KMS-11 (cell line): ENCODE data around the gene NPSR1.
"Not testable (repeated sequence)": the region's sequence is repeated elsewhere in the genome, so short reads cannot be mapped to it uniquely, and the experiment has no call there.

Experiments used
- H2AFZ ChIP-seq: fragments of 200-600 bp; sonication (generic); 2 replicates; pipeline ENCODE4 v1.6.1; 2016; ENCODE audit warnings: antibody characterized with exemption, mixed run types, low read depth
- H3K27ac ChIP-seq: fragments of 200-600 bp; sonication (generic); 2 replicates; pipeline ENCODE4 v1.6.1; 2016; ENCODE audit warnings: mild to moderate bottlenecking, mixed run types
- H3K27me3 ChIP-seq: fragments of 200-600 bp; sonication (generic); 2 replicates; pipeline ENCODE4 v1.6.1; 2017; ENCODE audit warnings: mild to moderate bottlenecking, low read depth, mixed run types, moderate library complexity; ENCODE audit not compliant: insufficient read depth
- H3K36me3 ChIP-seq: fragments of 200-600 bp; sonication (generic); 2 replicates; pipeline ENCODE4 v1.6.1; 2017; ENCODE audit warnings: mild to moderate bottlenecking, mixed run types; ENCODE audit not compliant: insufficient read depth
- H3K4me1 ChIP-seq: fragments of 200-600 bp; sonication (generic); 2 replicates; pipeline ENCODE4 v1.6.1; 2016; ENCODE audit warnings: mild to moderate bottlenecking, low read depth, mixed run types; ENCODE audit not compliant: poor library complexity, severe bottlenecking
- H3K4me2 ChIP-seq: fragments of 200-600 bp; sonication (generic); 2 replicates; pipeline ENCODE4 v1.7.0; 2016; ENCODE audit warnings: mild to moderate bottlenecking, mixed run types
- H3K4me3 ChIP-seq: fragments of 200-600 bp; sonication (generic); IDR thresholded peaks from 2 replicates; pipeline ENCODE4 v1.6.1; 2017; ENCODE audit warnings: low read depth, low read length, mixed read lengths; ENCODE audit not compliant: insufficient read depth
- H3K79me2 ChIP-seq: fragments of 200-600 bp; sonication (generic); 2 replicates; pipeline ENCODE4 v1.6.1; 2016; ENCODE audit warnings: low read depth, mixed run types; ENCODE audit not compliant: insufficient read depth
- H3K9ac ChIP-seq: fragments of 200-600 bp; sonication (generic); 2 replicates; pipeline ENCODE4 v1.6.1; 2016; ENCODE audit warnings: mild to moderate bottlenecking, mixed run types
- H4K20me1 ChIP-seq: fragments of 200-600 bp; sonication (generic); 2 replicates; pipeline ENCODE4 v1.6.1; 2016; ENCODE audit warnings: mild to moderate bottlenecking, mixed run types; ENCODE audit not compliant: insufficient read depth
- TF ChIP-seq, protein P1 (sequence below): fragments of 200-600 bp; sonication (generic); conservative IDR thresholded peaks from 2 replicates; pipeline ENCODE4 v1.6.1; 2017; ENCODE audit warnings: low read depth, mild to moderate bottlenecking, antibody characterized with exemption, low read length, moderate library complexity, mixed read lengths

The NPSR1 gene

DNA sequence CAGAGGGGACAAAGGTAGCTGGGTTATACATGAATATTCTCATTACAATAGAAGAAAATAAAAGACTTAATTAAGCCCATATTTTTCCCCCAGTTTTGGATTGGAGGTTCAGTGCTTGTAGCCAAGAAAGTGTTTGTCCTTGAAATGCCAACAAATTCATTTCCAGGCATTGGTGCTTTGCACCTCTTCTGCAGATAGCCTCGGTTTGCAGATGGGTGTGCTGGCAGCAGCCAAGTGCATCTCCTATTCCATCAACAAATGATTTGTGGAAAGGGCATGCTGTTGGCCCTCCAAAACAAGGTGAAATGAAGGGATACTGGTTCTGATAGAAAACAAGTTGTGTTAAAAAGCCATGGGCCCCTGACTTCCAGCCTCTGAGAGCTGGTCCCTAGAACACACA lies 192.0 kb downstream of the NPSR1 start:
- Histone ChIP-seq H3K79me2 (no peaks in the 10 kb centered on the region), H3K36me3 (no peaks in the 10 kb centered on the region), H3K27ac (no peak overlapping the region), H3K4me3 (no peak overlapping the region), H3K4me1 (no peaks in the 10 kb centered on the region), H3K9ac (no peak overlapping the region), H4K20me1 (no peaks in the 10 kb centered on the region), H3K27me3 (no peaks in the 10 kb centered on the region), H2AFZ (no peak overlapping the region), H3K4me2 (no peak overlapping the region)
- TF ChIP-seq, protein P1, sequence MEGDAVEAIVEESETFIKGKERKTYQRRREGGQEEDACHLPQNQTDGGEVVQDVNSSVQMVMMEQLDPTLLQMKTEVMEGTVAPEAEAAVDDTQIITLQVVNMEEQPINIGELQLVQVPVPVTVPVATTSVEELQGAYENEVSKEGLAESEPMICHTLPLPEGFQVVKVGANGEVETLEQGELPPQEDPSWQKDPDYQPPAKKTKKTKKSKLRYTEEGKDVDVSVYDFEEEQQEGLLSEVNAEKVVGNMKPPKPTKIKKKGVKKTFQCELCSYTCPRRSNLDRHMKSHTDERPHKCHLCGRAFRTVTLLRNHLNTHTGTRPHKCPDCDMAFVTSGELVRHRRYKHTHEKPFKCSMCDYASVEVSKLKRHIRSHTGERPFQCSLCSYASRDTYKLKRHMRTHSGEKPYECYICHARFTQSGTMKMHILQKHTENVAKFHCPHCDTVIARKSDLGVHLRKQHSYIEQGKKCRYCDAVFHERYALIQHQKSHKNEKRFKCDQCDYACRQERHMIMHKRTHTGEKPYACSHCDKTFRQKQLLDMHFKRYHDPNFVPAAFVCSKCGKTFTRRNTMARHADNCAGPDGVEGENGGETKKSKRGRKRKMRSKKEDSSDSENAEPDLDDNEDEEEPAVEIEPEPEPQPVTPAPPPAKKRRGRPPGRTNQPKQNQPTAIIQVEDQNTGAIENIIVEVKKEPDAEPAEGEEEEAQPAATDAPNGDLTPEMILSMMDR, result no peak

DNA sequence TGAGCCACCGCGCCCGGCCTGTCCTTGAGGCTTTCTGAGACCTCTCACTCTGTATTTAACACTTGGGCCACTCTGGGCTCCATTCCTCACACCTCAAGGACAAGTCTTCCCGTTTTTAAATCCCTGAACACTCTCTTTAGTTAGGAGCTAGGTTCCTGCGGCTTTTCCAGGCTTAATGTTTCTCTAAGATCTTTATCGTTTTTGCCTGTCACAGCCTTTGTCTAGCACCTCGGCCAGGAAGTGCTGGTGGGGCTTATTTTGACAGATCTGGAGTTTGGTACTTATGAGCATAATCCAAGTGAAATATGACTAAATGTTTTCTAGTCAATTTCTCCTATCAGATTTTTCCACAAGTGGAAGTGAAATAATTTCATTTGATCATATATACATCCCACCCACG lies 192.7 kb downstream of the NPSR1 start:
- H3K27me3 ChIP-seq, result no peaks in the 10 kb centered on the region

DNA sequence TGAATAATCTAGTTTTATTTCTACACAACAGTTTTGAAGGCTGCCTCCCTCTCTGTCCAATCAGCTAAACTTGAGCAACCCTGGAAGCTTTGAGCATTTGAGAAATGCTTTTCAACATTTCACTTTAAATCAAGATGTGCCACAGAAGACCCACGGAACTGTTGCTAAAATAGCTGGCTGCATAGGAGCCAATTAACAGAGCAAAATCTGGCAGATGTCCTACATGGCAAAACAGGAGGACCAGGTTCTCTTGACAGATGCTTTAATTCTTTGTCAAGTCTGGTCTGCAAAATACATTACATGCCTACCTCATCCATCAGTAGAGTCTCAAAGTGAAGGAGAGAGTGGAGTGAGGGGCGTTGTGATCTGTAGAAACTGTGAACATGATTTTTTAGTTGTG lies 193.4 kb downstream of the NPSR1 start:
- Histone ChIP-seq H3K4me3 (no peak overlapping the region), H2AFZ (no peak overlapping the region), H3K79me2 (no peaks in the 10 kb centered on the region), H3K36me3 (no peaks in the 10 kb centered on the region), H3K9ac (no peak overlapping the region), H4K20me1 (no peaks in the 10 kb centered on the region), H3K4me2 (no peak overlapping the region), H3K27ac (no peak overlapping the region), H3K27me3 (no peaks in the 10 kb centered on the region), H3K4me1 (no peaks in the 10 kb centered on the region)
- TF ChIP-seq, protein P1, result no peak

More for the DNA sequence above, 192.7 kb downstream of the NPSR1 start:
- Histone ChIP-seq H3K9ac (no peak overlapping the region), H2AFZ (no peak overlapping the region), H3K4me3 (no peak overlapping the region), H4K20me1 (no peaks in the 10 kb centered on the region), H3K4me2 (no peak overlapping the region), H3K79me2 (no peaks in the 10 kb centered on the region), H3K36me3 (no peaks in the 10 kb centered on the region), H3K4me1 (no peaks in the 10 kb centered on the region), H3K27ac (no peak overlapping the region)
- TF ChIP-seq, protein P1, result no peak

DNA sequence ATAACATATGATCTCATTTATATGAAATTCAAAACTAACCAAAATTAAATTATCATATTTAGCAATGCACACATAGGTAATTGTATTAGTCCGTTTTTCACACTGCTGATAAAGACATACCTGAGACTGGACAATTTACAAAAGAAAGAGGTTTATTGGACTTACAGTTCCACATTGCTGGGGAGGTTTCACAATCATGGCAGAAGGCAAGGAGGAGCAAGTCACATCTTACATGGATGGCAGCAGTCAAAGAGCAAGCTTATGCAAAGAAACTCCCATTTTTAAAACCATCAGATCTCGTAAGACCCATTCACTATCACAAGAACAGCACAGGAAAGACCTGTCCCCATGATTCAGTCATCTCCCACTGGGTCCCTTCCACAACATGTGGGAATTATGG lies 200.4 kb downstream of the NPSR1 start:
- not testable (repeated sequence) for H3K27ac ChIP-seq, H3K4me1 ChIP-seq, H3K79me2 ChIP-seq, H4K20me1 ChIP-seq, H3K4me2 ChIP-seq, H3K4me3 ChIP-seq, H2AFZ ChIP-seq, H3K27me3 ChIP-seq, H3K9ac ChIP-seq, H3K36me3 ChIP-seq

DNA sequence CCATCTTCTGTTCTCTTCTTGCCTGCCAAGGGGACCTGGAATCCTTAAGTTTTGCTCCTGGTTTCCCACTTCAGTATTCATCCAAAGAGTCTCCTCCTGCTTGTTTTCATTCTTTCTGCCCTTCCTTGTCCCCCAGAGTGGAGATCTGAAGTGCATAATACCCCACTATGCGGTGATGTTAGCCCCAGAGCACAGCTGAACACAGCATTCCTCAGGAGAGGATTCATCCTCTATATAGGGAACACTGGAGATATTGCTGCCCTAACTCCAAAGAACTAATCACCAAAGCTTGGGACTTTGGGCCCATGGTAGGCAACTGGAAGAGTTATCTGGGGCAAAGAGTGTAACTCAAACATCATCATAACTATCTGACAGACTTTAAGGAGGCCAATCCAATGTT lies 201.3 kb downstream of the NPSR1 start:
- not testable (repeated sequence) for H3K27me3 ChIP-seq, H3K79me2 ChIP-seq, H3K4me2 ChIP-seq, H3K36me3 ChIP-seq, H4K20me1 ChIP-seq, H3K4me3 ChIP-seq, H3K9ac ChIP-seq, H3K27ac ChIP-seq, H2AFZ ChIP-seq, H3K4me1 ChIP-seq

DNA sequence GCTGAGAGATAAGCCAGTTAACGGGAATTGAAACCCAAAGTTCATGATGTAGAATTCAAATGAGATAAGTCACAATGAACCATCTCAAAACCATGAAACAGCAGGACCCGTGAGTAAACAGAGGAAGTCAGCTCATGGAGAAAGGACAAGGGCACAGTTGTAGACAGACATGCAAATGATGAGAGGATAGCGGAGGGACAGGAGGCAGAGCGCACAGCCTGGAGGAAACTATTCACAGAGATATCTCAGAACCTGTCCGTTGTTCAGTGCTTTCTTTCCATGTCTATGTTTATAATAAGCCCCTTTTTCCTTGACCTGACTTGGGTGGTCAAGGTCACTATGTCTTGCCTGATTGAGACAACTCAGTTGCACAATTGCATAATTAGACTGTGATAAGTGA lies 208.2 kb downstream of the NPSR1 start:
- not testable (repeated sequence) for H3K27ac ChIP-seq, H4K20me1 ChIP-seq, H3K9ac ChIP-seq, H3K4me1 ChIP-seq, H2AFZ ChIP-seq, H3K4me3 ChIP-seq, H3K36me3 ChIP-seq, H3K4me2 ChIP-seq, H3K27me3 ChIP-seq, H3K79me2 ChIP-seq

DNA sequence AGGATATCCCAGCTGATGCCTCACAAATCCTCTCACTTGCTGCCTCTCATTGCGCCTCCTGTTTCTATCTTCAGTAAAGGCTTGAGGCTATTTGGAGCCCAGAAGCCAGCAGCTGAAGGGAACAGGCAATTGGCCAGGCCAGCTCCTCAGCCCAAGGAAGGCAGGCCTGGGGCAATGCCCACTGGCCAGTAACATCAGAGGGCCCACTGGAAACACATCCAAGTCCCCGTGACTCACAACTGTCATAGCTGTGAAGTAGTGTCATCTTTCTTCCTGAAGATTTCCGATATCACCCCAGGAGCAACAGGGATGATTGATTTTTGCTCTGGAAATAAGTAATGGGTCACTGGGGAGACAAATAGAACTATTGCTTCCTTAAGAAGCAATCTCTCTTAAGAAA lies 209.3 kb downstream of the NPSR1 start:
- H3K4me3 ChIP-seq, H4K20me1 ChIP-seq, H3K79me2 ChIP-seq, H3K27ac ChIP-seq, H3K4me2 ChIP-seq, H3K4me1 ChIP-seq, H3K9ac ChIP-seq, H2AFZ ChIP-seq, H3K36me3 ChIP-seq, H3K27me3 ChIP-seq: not testable (repeated sequence)

DNA sequence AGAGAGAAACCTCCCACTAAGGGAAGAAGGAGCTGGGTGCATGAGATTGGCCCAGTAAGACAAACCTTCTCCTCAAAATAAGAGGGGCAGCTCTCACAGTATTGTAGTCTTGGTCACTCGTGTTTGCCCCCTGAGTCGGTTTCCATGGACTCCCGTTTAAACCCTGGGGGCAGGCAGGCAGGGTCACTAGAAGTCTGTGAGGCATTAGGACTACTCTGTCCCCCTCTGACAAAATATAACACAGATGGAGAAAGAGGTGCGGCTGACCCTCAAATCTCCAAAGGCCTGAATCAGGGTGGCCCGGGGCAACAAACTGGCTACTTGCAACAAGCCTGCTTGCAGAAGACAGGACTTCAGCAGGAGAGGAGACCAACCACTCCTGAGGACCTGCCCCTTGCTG lies 210.6 kb downstream of the NPSR1 start:
- H3K79me2 ChIP-seq, H3K9ac ChIP-seq, H3K4me1 ChIP-seq, H3K4me3 ChIP-seq, H2AFZ ChIP-seq, H3K27ac ChIP-seq, H3K27me3 ChIP-seq, H3K4me2 ChIP-seq, H3K36me3 ChIP-seq, H4K20me1 ChIP-seq: not testable (repeated sequence)
